NCI-H2081 (cell line): ENCODE measurements around the gene UBFD1.
"Not testable (repeated sequence)": the region's sequence is repeated elsewhere in the genome, so short reads cannot be mapped to it uniquely, and the experiment has no call there.

Source experiments
- DNase-seq, 2 experiments: peaks; one replicate each; lab custom pipeline; 2025; lab: John Stamatoyannopoulos, UW

Gene UBFD1

GRCh38 chr16:23556881-23557778 lies at the start of gene UBFD1, which contains the start of gene EARS2:
TSS of gene UBFD1 (plus strand) at chr16:23557727. CDS start at chr16:23557743, 16 bp downstream.
TSS of gene EARS2 (minus strand) at chr16:23557350. CDS start at chr16:23557343, 7 bp downstream.
- DNase-seq: peak; percentile 96 to 99

- DNase-seq: no peak
Observed at GRCh38 chr16:23508589-23509440, 48.7 kb upstream of the UBFD1 start.

- DNase-seq: no peak
Observed at GRCh38 chr16:23509441-23509754, 48.1 kb upstream of the UBFD1 start.

- DNase-seq: no peak
Observed at GRCh38 chr16:23509782-23510163, 47.8 kb upstream of the UBFD1 start.

GRCh38 chr16:23510164-23510914 lies 47.2 kb upstream of the UBFD1 start, which contains the start of gene GGA2:
TSS of gene GGA2 (minus strand) at chr16:23510494. CDS start at chr16:23510411, 83 bp downstream.
- DNase-seq: peak; percentile 70 to 78

- not testable (repeated sequence) for DNase-seq
Observed at GRCh38 chr16:23510915-23511270, 46.6 kb upstream of the UBFD1 start.

- no peak for DNase-seq
Observed at GRCh38 chr16:23511731-23512130, 45.8 kb upstream of the UBFD1 start.

- DNase-seq: no peak
Observed at GRCh38 chr16:23512168-23512695, 45.3 kb upstream of the UBFD1 start.

GRCh38 chr16:23514381-23515152 lies 43.0 kb upstream of the UBFD1 start:
- no peak for DNase-seq

GRCh38 chr16:23515881-23516280 lies 41.6 kb upstream of the UBFD1 start:
- DNase-seq: no peak

- no peak for DNase-seq
Observed at GRCh38 chr16:23516366-23517137, 41.0 kb upstream of the UBFD1 start.

- no peak for DNase-seq
Observed at GRCh38 chr16:23518435-23518891, 39.1 kb upstream of the UBFD1 start.

GRCh38 chr16:23519282-23519681 lies 38.2 kb upstream of the UBFD1 start:
- DNase-seq: no peak

GRCh38 chr16:23520500-23520899 lies 37.0 kb upstream of the UBFD1 start:
- DNase-seq: no peak

- DNase-seq: no peak
Observed at GRCh38 chr16:23521037-23521743, 36.3 kb upstream of the UBFD1 start.

- DNase-seq: no peak
Observed at GRCh38 chr16:23521965-23522364, 35.6 kb upstream of the UBFD1 start.

- DNase-seq: no peak
Observed at GRCh38 chr16:23523321-23523720, 34.2 kb upstream of the UBFD1 start.

GRCh38 chr16:23523876-23524385 lies 33.6 kb upstream of the UBFD1 start:
- DNase-seq: no peak

GRCh38 chr16:23524886-23525285 lies 32.6 kb upstream of the UBFD1 start:
- no peak for DNase-seq
